SHP77 (cell line): ENCODE results near the gene CSPG4.
"Not testable (repeated sequence)": the region's sequence is repeated elsewhere in the genome, so short reads cannot be mapped to it uniquely, and the experiment has no call there.

Source experiments
- DNase-seq, 2 experiments: peaks; one replicate each; lab custom pipeline; 2025; lab: John Stamatoyannopoulos, UW

The CSPG4 gene

GRCh38 chr15:75648156-75649000, 64.3 kb downstream of the CSPG4 start:
- no peak for DNase-seq

- peak; percentile 33 to 58 for DNase-seq
Measured at GRCh38 chr15:75647370-75648155, 65.1 kb downstream of the CSPG4 start, which contains the start of gene SNX33. Gene SNX33 (plus strand): TSS chr15:75647912. CDS start chr15:75649103, 1,191 bp downstream.

- no peak for DNase-seq
Measured at GRCh38 chr15:75646944-75647364, 65.7 kb downstream of the CSPG4 start.

GRCh38 chr15:75646112-75646943, 66.3 kb downstream of the CSPG4 start:
- no peak for DNase-seq

GRCh38 chr15:75644376-75644775, 68.3 kb downstream of the CSPG4 start:
- DNase-seq: no peak

GRCh38 chr15:75641603-75642002, 71.0 kb downstream of the CSPG4 start:
- DNase-seq: no peak

GRCh38 chr15:75641179-75641503, 71.5 kb downstream of the CSPG4 start:
- DNase-seq: no peak

- DNase-seq: peak; percentile 76 to 79
Measured at GRCh38 chr15:75640483-75641178, 72.0 kb downstream of the CSPG4 start.

GRCh38 chr15:75639709-75640482, 72.8 kb downstream of the CSPG4 start, which contains the start of gene IMP3:
Gene IMP3 (minus strand): TSS chr15:75640224. CDS start chr15:75640168, 56 bp downstream.
- DNase-seq: peak; percentile 97 to 98

- no peak for DNase-seq
Measured at GRCh38 chr15:75639191-75639708, 73.4 kb downstream of the CSPG4 start.

GRCh38 chr15:75637245-75638009, 75.2 kb downstream of the CSPG4 start:
- DNase-seq: no peak

- DNase-seq: no peak
Measured at GRCh38 chr15:75636026-75636425, 76.6 kb downstream of the CSPG4 start.

- DNase-seq: not testable (repeated sequence)
Measured at GRCh38 chr15:75633922-75634321, 78.7 kb downstream of the CSPG4 start.

- no peak for DNase-seq
Measured at GRCh38 chr15:75631935-75632334, 80.7 kb downstream of the CSPG4 start.

- DNase-seq: peak; percentile 96 to 98
Measured at GRCh38 chr15:75625542-75626347, 86.9 kb downstream of the CSPG4 start, which contains the start of gene SNUPN. Gene SNUPN (minus strand): TSS chr15:75625725. CDS start chr15:75621051, 4,674 bp downstream.
